ENCODE measurements around the gene TMEM253. TPM values are rescaled to one million over a fixed set of nuclear protein-coding genes. Genes with fewer than 3 reads are reported as not detected.

Gene TMEM253
- total RNA-seq, 1 experiment from 2014 or later: 0.24 TPM

DNA sequence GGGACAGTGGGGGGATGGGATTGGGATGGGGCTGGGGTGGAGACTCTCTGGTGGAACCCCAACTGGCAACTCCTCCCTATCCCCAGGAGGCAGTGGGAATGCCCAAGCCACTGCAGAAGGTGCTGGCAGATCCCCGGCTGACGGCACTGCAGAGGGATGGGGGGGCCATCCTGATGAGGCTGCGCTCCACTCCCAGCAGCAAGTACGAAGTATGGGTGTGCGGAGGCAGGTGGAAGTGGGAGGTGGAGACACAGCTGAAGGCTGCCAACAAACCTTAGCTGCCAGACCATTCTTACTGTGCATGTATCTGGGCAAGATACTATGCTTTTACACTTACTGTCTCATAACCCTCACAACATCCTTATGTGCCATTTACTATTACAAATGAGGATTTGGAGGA is 22.6 kb upstream of the TMEM253 start:
- CTCF ChIA-PET: no interaction called here

GRCh38 chr14:21078726-21079125 is 22.1 kb upstream of the TMEM253 start:
- Mint-ChIP-seq H3K36me3 (ENCODE audit: insufficient read depth, unreplicated experiment) (peaks cover 11% of the 10 kb centered on the region), H3K9me3 (ENCODE audit: low read depth, unreplicated experiment) (no peaks in the 10 kb centered on the region), H3K27me3 (ENCODE audit: unreplicated experiment) (no peaks in the 10 kb centered on the region), H3K4me1 (ENCODE audit: low read depth, unreplicated experiment) (no peaks in the 10 kb centered on the region), H3K27ac (ENCODE audit: unreplicated experiment) (no peak overlapping the region), H3K4me3 (ENCODE audit: low read depth, unreplicated experiment) (no peak overlapping the region)
- DNase-seq: no peak
- TF ChIP-seq CTCF (IDR thresholded peaks at IDR 0.05; ENCODE audit: unreplicated experiment): no peak
- intact Hi-C loops (cut with micrococcal nuclease; ENCODE audit: unreplicated experiment): no loop called here
- CTCF ChIA-PET: no interaction called here
- no TSS peak for BruUV-seq (replicated peaks)

More for the DNA sequence above, 22.6 kb upstream of the TMEM253 start:
- no peak overlapping the region for H3K27ac Mint-ChIP-seq (ENCODE audit: unreplicated experiment)
- no TSS peak for BruUV-seq (replicated peaks)
- no peak overlapping the region for H3K4me3 Mint-ChIP-seq (ENCODE audit: low read depth, unreplicated experiment)
- TF ChIP-seq CTCF (IDR thresholded peaks at IDR 0.05; ENCODE audit: unreplicated experiment): no peak
- H3K27me3 Mint-ChIP-seq (ENCODE audit: unreplicated experiment): no peaks in the 10 kb centered on the region
- H3K36me3 Mint-ChIP-seq (ENCODE audit: insufficient read depth, unreplicated experiment): peaks cover 11% of the 10 kb centered on the region
- no peaks in the 10 kb centered on the region for H3K9me3 Mint-ChIP-seq (ENCODE audit: low read depth, unreplicated experiment)
- intact Hi-C loops (cut with micrococcal nuclease; ENCODE audit: unreplicated experiment): no loop called here
- no peak for DNase-seq
- H3K4me1 Mint-ChIP-seq (ENCODE audit: low read depth, unreplicated experiment): no peaks in the 10 kb centered on the region

- CTCF ChIA-PET: interaction anchor here (0.6 kb wide), 1 partner anchor 10 kb away, joined by 7 read pairs; no protein-coding TSS in a partner anchor
- no peak for TF ChIP-seq CTCF (IDR thresholded peaks at IDR 0.05; ENCODE audit: unreplicated experiment)
- Mint-ChIP-seq H3K9me3 (ENCODE audit: low read depth, unreplicated experiment) (no peaks in the 10 kb centered on the region), H3K27ac (ENCODE audit: unreplicated experiment) (no peak overlapping the region), H3K4me3 (ENCODE audit: low read depth, unreplicated experiment) (no peak overlapping the region), H3K4me1 (ENCODE audit: low read depth, unreplicated experiment) (no peaks in the 10 kb centered on the region), H3K27me3 (ENCODE audit: unreplicated experiment) (no peaks in the 10 kb centered on the region), H3K36me3 (ENCODE audit: insufficient read depth, unreplicated experiment) (peaks cover 5% of the 10 kb centered on the region)
- intact Hi-C loops (cut with micrococcal nuclease; ENCODE audit: unreplicated experiment): no loop called here
- no TSS peak for BruUV-seq (replicated peaks)
- no peak for DNase-seq
Measured at GRCh38 chr14:21081521-21082142, 19.2 kb upstream of the TMEM253 start.

GRCh38 chr14:21083565-21084325 is 17.1 kb upstream of the TMEM253 start:
- peaks cover 3% of the 10 kb centered on the region for H3K4me1 Mint-ChIP-seq (ENCODE audit: low read depth, unreplicated experiment)

More at GRCh38 chr14:21083565-21084325, 17.1 kb upstream of the TMEM253 start:
- no peaks in the 10 kb centered on the region for H3K9me3 Mint-ChIP-seq (ENCODE audit: low read depth, unreplicated experiment)
- H3K27me3 Mint-ChIP-seq (ENCODE audit: unreplicated experiment): no peaks in the 10 kb centered on the region
- CTCF ChIA-PET: interaction anchor here (0.7 kb wide), 1 partner anchor 68 kb away, joined by 12 read pairs; no protein-coding TSS in a partner anchor
- TF ChIP-seq CTCF (IDR thresholded peaks at IDR 0.05; ENCODE audit: unreplicated experiment): no peak
- DNase-seq: no peak
- intact Hi-C loops (cut with micrococcal nuclease; ENCODE audit: unreplicated experiment): no loop called here
- peaks cover 10% of the 10 kb centered on the region for H3K36me3 Mint-ChIP-seq (ENCODE audit: insufficient read depth, unreplicated experiment)
- H3K27ac Mint-ChIP-seq (ENCODE audit: unreplicated experiment): no peak overlapping the region
- H3K4me3 Mint-ChIP-seq (ENCODE audit: low read depth, unreplicated experiment): no peak overlapping the region
- no TSS peak for BruUV-seq (replicated peaks)

Measured in Calu3 (cell line).